Stimulated activated CD8-positive, alpha-beta memory T cell treated with anti-CD3 and anti-CD28 coated beads, Interleukin-7, amount 100 ng/mL, for 24 hours (primary cell): Measurements from ENCODE around the gene DUXA.
"Not testable (repeated sequence)": the region's sequence is repeated elsewhere in the genome, so short reads cannot be mapped to it uniquely, and the experiment has no call there.

ENCODE experiments used
- DNase-seq: peaks from one replicate; pipeline ENCODE4 v3.0.0-alpha.2; 2020; ENCODE audit warnings: low read depth

The DUXA gene

GRCh38 chr19:57167385-57167784 lies at the start of gene DUXA:
Gene DUXA (minus strand): TSS chr19:57167485. CDS start chr19:57167443, 42 bp downstream.
- no peak for DNase-seq

GRCh38 chr19:57212109-57212508 lies 44.8 kb upstream of the DUXA start:
- DNase-seq = no peak

- no peak for DNase-seq
These were observed 43.1 kb upstream of the DUXA start for GRCh38 chr19:57210381-57210780.

- no peak for DNase-seq
These were observed 34.9 kb upstream of the DUXA start for GRCh38 chr19:57202160-57202559.

- DNase-seq = not testable (repeated sequence)
These were observed 30.6 kb upstream of the DUXA start for GRCh38 chr19:57197874-57198273.

- DNase-seq = no peak
These were observed 25.7 kb upstream of the DUXA start for GRCh38 chr19:57192993-57193392.

- no peak for DNase-seq
These were observed 24.8 kb upstream of the DUXA start for GRCh38 chr19:57192077-57192420.

GRCh38 chr19:57191141-57192076 lies 24.1 kb upstream of the DUXA start, which contains the start of gene ZNF264:
Gene ZNF264 (plus strand): TSS chr19:57191500. CDS start chr19:57191914, 414 bp downstream.
- DNase-seq = peak; percentile 81

GRCh38 chr19:57190301-57190700 lies 23.0 kb upstream of the DUXA start:
- DNase-seq = no peak

GRCh38 chr19:57171551-57172081 lies 4.3 kb upstream of the DUXA start:
- no peak for DNase-seq

GRCh38 chr19:57165846-57166245 lies 1.4 kb downstream of the DUXA start:
- no peak for DNase-seq

- DNase-seq = no peak
These were observed 5.2 kb downstream of the DUXA start for GRCh38 chr19:57161985-57162539.

- DNase-seq = no peak
These were observed 14.4 kb downstream of the DUXA start for GRCh38 chr19:57152921-57153320.

- no peak for DNase-seq
These were observed 25.6 kb downstream of the DUXA start for GRCh38 chr19:57141699-57142098.

GRCh38 chr19:57135797-57136196 lies 31.5 kb downstream of the DUXA start:
- DNase-seq = no peak

GRCh38 chr19:57127403-57127802 lies 39.9 kb downstream of the DUXA start:
- DNase-seq = not testable (repeated sequence)

- no peak for DNase-seq
These were observed 43.4 kb downstream of the DUXA start for GRCh38 chr19:57123882-57124281.

- DNase-seq = no peak
These were observed 48.4 kb downstream of the DUXA start for GRCh38 chr19:57118848-57119247.

GRCh38 chr19:57113501-57113900 lies 53.8 kb downstream of the DUXA start:
- DNase-seq = not testable (repeated sequence)

- DNase-seq = no peak
These were observed 56.0 kb downstream of the DUXA start for GRCh38 chr19:57111329-57111644.

GRCh38 chr19:57110592-57111328 lies 56.5 kb downstream of the DUXA start:
- no peak for DNase-seq

- no peak for DNase-seq
These were observed 60.5 kb downstream of the DUXA start for GRCh38 chr19:57106722-57107235.
